A549 (cell line): ENCODE data around the gene FLG2.

Experiments
- CTCF ChIP-seq: fragments of >200 bp; sonication (Bioruptor Twin); formaldehyde crosslinking; IDR thresholded peaks from 3 replicates; pipeline ENCODE4 v1.5.1; 2016
- EHMT2 ChIP-seq: fragments of 200-600 bp; sonication (generic); IDR thresholded peaks from 2 replicates; pipeline ENCODE4 v1.6.1; 2016; ENCODE audit warnings: antibody characterized with exemption, low read depth, mild to moderate bottlenecking, moderate library complexity

DNA sequence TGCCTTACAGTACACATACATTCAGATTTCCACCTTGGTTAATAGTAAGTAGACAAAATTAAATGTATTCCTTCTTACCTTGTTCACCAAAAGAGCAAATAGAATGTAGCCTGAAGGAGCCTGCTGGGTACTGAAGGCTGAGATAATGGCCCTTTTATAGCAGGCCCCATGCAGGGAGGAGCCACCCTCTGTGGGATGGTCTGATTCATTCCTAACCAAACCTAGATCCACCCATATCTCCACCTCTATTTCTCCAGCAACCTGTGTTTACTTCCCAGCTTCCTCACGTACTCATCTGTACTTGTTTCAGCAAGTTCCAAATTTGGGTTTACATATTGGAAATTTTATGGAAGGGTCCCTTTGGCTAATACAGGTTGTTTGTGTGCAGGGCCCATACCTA lies 34.7 kb downstream of the FLG2 start, which contains the start of gene FLG:
- TF ChIP-seq CTCF = no peak
- no peak for TF ChIP-seq EHMT2
